ENCODE data around the gene FAN1.
"Not testable (repeated sequence)": the region's sequence is repeated elsewhere in the genome, so short reads cannot be mapped to it uniquely, and the experiment has no call there.

The FAN1 gene

GRCh38 chr15:30903497-30904187 lies at the start of gene FAN1:
FAN1 (plus strand) TSS chr15:30903915; CDS start chr15:30904664, 749 bp downstream.
- DNase-seq, result peak; percentile 92

GRCh38 chr15:30859091-30859874 lies 44.4 kb upstream of the FAN1 start:
- no peak for DNase-seq

DNA sequence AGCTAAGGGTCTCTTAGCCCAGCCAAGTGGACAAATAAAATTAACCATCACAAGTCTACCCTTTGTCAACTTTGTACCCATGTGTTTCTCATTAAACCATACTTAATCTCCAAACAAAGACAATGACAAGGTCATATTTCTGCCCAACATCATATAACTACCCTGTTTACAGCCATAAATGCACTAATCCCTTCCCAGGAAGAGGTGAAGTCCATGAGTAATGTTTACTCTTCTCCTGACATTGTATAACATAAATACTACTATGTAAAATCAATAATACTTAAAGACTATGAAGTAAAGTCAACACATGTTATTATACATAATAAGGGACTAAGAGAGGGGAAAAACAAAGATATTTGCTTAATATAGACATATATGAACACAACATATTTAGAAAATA lies 38.5 kb upstream of the FAN1 start:
- no peak for DNase-seq

- DNase-seq, result no peak
Measured at GRCh38 chr15:30870681-30871080, 33.0 kb upstream of the FAN1 start.

- no peak for DNase-seq
Measured at GRCh38 chr15:30872341-30872748, 31.4 kb upstream of the FAN1 start.

DNA sequence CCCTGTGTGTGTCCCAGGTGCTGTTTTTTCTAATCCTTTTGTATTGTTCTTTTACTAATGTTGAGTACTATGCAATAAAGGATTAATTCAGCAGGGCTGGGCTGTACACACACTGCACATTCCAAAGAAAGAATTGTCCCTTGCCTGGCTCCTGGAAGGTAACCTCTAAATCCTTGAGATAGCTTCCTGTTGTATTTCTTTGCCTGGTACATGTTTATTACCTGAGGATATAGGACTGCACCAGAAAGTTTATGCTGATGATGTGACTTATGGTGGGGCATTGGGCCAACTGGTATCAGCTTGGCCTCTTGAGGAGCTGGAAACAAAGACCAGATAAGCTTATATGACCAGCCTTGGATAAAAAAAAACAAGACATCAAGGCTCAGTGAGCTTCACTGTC lies 26.6 kb upstream of the FAN1 start:
- DNase-seq, result no peak

GRCh38 chr15:30878515-30878914 lies 25.2 kb upstream of the FAN1 start:
- DNase-seq, result no peak

- DNase-seq, result no peak
Measured at GRCh38 chr15:30882849-30883433, 20.8 kb upstream of the FAN1 start.

DNA sequence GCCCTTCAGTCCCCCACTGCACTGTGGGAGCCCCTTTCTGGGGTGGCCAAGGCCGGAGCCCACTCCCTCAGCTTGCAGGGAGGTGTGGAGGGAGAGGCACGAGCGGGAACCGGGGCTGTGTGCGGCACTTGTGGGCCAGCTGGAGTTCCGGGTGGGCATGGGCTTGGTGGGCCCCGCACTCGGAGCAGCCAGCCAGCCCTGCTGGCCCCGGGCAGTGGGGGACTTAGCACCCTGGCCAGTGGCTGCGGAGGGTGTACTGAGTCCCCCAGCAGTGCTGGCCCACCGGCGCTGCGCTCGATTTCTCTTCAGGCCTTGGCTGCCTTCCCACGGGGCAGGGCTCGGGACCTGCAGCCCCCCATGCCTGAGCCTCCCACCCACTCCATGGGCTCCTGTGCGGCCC lies 20.0 kb upstream of the FAN1 start:
- DNase-seq, result not testable (repeated sequence)

- DNase-seq, result peak; percentile 32
Measured at GRCh38 chr15:30885814-30886213, 17.9 kb upstream of the FAN1 start.

- DNase-seq, result no peak
Measured at GRCh38 chr15:30889196-30889595, 14.5 kb upstream of the FAN1 start.

DNA sequence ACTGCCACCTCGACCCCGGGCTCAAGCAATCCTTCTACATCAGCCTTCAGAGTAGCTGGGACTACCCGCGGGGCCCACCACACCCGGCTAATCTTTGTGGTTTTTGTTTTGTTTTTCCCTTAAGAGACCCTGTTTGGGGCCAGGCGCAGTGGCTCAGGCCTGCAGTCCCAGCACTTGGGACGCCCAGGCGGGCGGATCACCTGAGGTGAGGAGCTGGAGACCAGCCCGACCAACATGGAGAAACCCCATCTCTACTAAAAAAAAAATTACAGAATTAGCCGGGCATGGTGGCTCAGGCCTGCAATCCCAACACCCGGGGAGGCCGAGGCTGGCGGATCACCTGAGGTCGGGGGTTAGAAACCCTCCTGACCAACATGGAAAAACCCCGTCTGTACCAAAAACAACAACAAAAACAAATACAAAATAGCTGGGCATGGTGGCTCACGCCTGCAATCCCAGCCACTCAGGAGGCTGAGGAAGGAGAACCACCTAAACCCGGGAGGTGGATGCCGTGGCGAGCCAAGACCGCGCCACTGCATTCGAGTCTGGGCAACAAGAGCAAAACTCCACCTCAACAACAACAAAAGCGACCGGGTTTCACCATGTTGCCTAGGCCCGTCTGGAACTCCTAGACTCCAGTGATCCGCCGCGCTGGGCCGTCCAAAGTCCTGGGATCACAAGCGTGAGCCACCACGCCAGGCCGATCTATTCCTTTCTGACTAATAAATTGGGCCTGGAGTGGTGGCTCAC lies 8.1 kb upstream of the FAN1 start:
- DNase-seq, result no peak

GRCh38 chr15:30896211-30896606 lies 7.5 kb upstream of the FAN1 start:
- DNase-seq, result no peak

- DNase-seq, result no peak
Measured at GRCh38 chr15:30901889-30902288, 1.8 kb upstream of the FAN1 start.

DNA sequence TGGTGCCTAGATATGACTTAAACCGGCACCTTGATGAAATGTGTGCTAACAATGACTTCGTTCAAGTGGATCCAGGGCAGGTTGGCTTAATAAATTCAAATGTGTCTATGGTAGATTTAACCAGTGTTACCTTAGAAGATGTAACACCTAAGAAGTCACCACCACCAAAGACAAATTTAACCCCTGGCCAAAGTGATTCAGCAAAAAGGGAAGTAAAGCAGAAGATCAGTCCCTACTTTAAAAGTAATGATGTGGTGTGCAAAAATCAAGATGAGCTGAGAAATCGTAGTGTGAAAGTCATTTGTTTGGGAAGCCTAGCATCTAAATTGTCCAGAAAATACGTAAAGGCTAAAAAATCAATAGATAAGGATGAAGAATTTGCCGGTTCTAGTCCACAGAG lies 1.1 kb downstream of the FAN1 start:
- no peak for DNase-seq

- DNase-seq, result no peak
Measured at GRCh38 chr15:30905821-30906220, 2.1 kb downstream of the FAN1 start.

DNA sequence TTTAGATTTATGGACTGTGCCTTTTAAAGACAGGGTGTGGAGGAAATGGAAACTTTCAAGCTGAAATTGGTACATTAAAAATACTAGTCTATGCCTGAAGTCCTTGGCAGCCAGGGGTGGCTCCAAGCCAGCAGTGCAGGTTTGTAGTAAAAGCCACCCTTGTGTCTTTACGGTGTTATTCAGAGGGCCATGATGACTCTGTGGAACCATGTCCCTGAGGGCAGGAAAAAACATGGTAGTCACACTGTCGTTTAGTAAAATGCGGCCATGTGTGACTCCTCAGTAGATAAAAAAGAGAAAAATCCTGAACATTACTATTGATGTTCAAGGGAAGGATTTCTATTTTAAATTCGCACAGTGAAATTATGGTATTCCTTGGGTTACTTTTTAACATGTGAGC lies 2.7 kb downstream of the FAN1 start:
- DNase-seq, result no peak

DNA sequence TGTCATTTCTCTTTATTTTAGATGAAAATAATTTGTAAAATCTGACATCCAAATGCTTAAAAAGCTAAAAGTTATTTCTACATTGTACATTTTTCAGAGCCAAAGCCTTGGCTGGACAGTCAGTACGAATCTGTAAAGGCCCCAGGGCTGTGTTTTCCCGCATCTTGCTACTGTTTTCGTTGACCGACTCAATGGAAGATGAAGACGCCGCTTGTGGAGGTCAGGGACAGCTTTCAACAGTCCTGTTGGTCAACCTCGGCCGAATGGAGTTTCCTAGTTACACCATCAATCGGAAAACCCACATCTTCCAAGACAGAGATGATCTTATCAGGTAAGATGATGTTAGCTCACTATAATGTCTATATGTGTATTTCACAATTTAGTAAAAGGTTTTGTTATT lies 10.0 kb downstream of the FAN1 start:
- DNase-seq, result no peak

DNA sequence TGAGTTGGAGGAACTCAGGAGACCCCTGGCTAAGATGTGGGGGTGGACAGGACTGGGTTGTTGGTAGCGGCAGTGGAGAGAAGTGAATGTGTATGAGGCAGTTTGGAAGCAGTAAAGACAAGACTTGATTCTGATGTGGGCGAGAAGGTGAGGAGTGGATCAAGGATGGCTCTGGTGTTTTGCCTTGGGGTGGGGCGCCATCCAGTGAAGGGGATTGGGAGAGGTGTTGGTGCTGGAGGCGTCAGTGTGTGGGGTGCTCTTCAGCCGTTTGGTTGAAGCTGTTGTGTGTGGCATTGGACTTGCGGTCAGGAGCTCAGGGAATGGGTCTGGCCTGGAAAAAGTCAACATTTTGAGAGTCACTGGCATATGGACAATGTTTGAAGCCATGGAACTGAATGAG lies 13.3 kb downstream of the FAN1 start:
- DNase-seq, result no peak

- no peak for DNase-seq
Measured at GRCh38 chr15:30917675-30918074, 14.0 kb downstream of the FAN1 start.

- no peak for DNase-seq
Measured at GRCh38 chr15:30918366-30918765, 14.7 kb downstream of the FAN1 start.

- DNase-seq, result no peak
Measured at GRCh38 chr15:30919877-30920550, 16.3 kb downstream of the FAN1 start.

- DNase-seq, result no peak
Measured at GRCh38 chr15:30921106-30921505, 17.4 kb downstream of the FAN1 start.

Measured in right hindlimb (tissue), 1 donor.